ENCODE measurements around the gene GALNT5. TPM values are rescaled to one million over a fixed set of nuclear protein-coding genes. Genes with fewer than 3 reads are reported as not detected.

GALNT5 gene
- total RNA-seq, 1 donor from 2014 or later = 2.0 TPM

DNA sequence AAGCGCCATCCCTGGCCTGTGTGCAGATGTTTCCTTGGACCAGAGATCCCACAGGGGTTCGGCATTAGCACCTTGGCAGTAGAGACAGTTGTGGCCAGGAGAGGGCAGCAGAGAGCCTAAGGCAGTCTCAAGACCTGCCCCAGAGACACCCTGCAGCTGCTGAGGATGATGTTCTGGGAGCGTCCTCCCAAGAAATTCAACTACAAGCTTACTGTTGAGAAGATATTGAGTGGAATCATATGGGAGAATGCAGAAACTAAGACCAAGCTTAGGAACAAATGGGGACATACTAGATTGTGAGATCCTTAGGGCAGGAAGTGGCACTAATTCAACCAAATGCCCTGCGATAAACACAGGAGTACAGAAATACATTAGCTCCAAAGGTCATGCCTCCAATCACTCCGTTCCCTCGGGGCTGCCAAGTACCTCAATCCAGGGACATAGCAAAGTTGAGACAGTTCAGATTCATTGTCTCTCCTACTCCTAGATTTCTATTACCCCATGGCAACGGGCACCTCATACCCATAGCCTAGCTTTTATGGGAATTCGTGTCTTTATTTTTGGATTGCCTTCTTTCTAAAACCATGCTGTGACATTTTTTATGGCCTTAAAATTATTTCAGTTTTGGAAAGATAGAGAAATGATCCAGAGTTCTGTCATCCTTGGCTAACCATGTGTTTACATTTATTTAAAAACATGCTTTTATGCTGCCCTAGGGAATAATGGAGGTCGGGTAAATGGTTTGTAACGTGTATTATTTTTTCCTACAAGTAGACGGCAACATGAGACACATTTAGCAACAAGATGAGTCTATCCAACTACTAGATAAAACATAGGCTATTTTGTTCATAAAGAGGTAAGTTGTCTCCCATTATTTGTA is 70.4 kb downstream of the GALNT5 start:
- DNase-seq (ENCODE audit: low read depth) = no peak
- no peak overlapping the region for H3K4me3 ChIP-seq (ENCODE audit: low read depth, low read length)
- TF ChIP-seq, protein P1, sequence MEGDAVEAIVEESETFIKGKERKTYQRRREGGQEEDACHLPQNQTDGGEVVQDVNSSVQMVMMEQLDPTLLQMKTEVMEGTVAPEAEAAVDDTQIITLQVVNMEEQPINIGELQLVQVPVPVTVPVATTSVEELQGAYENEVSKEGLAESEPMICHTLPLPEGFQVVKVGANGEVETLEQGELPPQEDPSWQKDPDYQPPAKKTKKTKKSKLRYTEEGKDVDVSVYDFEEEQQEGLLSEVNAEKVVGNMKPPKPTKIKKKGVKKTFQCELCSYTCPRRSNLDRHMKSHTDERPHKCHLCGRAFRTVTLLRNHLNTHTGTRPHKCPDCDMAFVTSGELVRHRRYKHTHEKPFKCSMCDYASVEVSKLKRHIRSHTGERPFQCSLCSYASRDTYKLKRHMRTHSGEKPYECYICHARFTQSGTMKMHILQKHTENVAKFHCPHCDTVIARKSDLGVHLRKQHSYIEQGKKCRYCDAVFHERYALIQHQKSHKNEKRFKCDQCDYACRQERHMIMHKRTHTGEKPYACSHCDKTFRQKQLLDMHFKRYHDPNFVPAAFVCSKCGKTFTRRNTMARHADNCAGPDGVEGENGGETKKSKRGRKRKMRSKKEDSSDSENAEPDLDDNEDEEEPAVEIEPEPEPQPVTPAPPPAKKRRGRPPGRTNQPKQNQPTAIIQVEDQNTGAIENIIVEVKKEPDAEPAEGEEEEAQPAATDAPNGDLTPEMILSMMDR (conservative IDR thresholded peaks at IDR 0.05; ENCODE audit: low read depth, low read length) = peak; percentile 99

- H3K4me3 ChIP-seq (ENCODE audit: low read depth, low read length) = no peak overlapping the region
- no peak for DNase-seq (ENCODE audit: low read depth)
- TF ChIP-seq, protein P1 (conservative IDR thresholded peaks at IDR 0.05; ENCODE audit: low read depth, low read length) = no peak
Observed at GRCh38 chr2:157329524-157329923, 72.0 kb downstream of the GALNT5 start.

GRCh38 chr2:157333304-157334047 is 76.0 kb downstream of the GALNT5 start:
- no peak overlapping the region for H3K4me3 ChIP-seq (ENCODE audit: low read depth, low read length)
- TF ChIP-seq, protein P1 (conservative IDR thresholded peaks at IDR 0.05; ENCODE audit: low read depth, low read length) = no peak
- no peak for DNase-seq (ENCODE audit: low read depth)

- TF ChIP-seq, protein P1 (conservative IDR thresholded peaks at IDR 0.05; ENCODE audit: low read depth, low read length) = no peak
- DNase-seq (ENCODE audit: low read depth) = no peak
- H3K4me3 ChIP-seq (ENCODE audit: low read depth, low read length) = no peak overlapping the region
Observed at GRCh38 chr2:157334335-157334734, 76.8 kb downstream of the GALNT5 start.

- TF ChIP-seq, protein P1 (conservative IDR thresholded peaks at IDR 0.05; ENCODE audit: low read depth, low read length) = no peak
- no peak for DNase-seq (ENCODE audit: low read depth)
- no peak overlapping the region for H3K4me3 ChIP-seq (ENCODE audit: low read depth, low read length)
Observed at GRCh38 chr2:157334797-157335196, 77.3 kb downstream of the GALNT5 start.

DNA sequence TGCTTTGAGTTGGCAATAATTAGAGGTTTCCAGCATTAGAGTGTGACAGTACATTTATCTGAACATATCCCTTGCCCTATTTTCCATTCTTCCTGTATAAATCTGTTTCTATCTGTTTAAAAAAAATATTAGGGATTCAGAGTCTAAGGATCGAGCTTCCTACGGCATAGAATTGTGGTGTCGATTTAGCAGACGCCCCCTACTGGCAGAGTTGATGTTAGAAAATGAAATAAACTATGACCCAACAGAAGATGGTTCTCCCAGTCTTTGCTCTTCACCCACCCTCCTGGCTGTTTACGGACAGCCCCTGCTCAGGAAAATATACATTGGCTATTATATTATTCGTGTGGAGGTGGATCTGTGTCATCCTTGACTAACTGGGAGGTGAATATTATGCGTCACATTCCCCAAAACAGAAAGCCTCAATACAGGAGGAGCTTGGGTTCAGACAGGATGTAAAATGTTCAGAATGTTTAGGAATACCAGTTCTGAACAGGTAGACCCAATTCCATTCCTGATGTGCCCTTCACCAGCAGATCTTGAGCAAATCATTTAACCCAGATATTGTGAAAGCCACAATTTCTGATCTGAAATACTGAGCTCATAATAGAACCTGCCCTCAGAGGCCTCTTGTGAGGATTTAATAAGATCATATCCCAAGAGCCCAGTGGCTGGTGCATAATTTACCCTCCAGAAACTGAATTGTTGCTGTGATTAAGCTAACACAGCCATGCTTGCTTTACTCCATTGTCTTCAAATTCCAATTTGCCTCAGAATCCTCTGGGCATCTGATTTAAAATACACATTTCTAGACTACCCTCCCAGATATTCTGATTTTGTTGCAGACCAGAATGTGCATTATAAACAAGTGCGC is 78.9 kb downstream of the GALNT5 start:
- TF ChIP-seq, protein P1 (conservative IDR thresholded peaks at IDR 0.05; ENCODE audit: low read depth, low read length) = peak; percentile 82
- DNase-seq (ENCODE audit: low read depth) = no peak
- H3K4me3 ChIP-seq (ENCODE audit: low read depth, low read length) = no peak overlapping the region

All from epithelial cell of proximal tubule (primary cell).